ENCODE data around the gene MDK. TPM values are rescaled to one million over a fixed set of nuclear protein-coding genes. Genes with fewer than 3 reads are reported as not detected.

Gene MDK, protein sequence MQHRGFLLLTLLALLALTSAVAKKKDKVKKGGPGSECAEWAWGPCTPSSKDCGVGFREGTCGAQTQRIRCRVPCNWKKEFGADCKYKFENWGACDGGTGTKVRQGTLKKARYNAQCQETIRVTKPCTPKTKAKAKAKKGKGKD
- total RNA-seq = 147 and 185 TPM in 2 replicates
- 89.0 TPM for polyA plus RNA-seq (2012)

- DNase-seq (ENCODE audit: low read depth) = no peak
Observed at GRCh38 chr11:46381048-46381818, at the start of gene MDK. Gene MDK (plus strand): TSS chr11:46381669. CDS start chr11:46382058, 389 bp downstream.

GRCh38 chr11:46332093-46332567, 49.3 kb upstream of the MDK start:
- no peak for DNase-seq (ENCODE audit: low read depth)

GRCh38 chr11:46332568-46333393, 48.7 kb upstream of the MDK start:
- DNase-seq (ENCODE audit: low read depth) = no peak

DNA sequence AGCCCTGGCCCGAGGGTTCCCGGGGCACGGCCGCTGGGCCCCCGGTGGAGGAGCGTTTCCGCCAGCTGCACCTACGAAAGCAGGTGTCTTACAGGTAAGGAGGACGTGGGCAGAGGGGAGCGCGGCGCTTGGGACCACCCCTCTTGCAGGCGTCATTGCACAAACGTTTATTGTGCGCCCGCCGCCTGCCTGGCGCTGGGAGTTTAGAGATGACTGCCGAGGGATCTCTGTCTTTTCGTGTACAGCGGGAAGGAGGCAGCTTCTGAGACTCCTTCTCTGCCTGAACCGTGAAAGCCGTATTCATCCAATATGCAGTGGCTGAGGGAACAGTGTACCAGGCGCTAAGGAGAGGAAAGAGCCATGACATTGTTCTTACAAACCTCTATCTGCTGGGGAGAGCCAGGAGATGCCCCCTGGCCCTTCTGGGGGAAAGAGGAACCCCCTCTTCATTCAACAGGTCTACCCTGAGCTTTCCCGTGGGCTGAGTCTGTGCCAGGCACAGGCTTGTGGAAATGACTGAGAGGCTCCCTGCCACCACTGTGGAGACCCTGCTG, 48.0 kb upstream of the MDK start:
- no peak for DNase-seq (ENCODE audit: low read depth)

GRCh38 chr11:46334211-46334610, 47.3 kb upstream of the MDK start:
- DNase-seq (ENCODE audit: low read depth) = no peak

GRCh38 chr11:46335271-46335670, 46.2 kb upstream of the MDK start:
- no peak for DNase-seq (ENCODE audit: low read depth)

- no peak for DNase-seq (ENCODE audit: low read depth)
Observed at GRCh38 chr11:46335890-46336562, 45.4 kb upstream of the MDK start.

GRCh38 chr11:46336563-46337180, 44.8 kb upstream of the MDK start:
- peak; percentile 50 for DNase-seq (ENCODE audit: low read depth)

GRCh38 chr11:46337626-46338345, 43.7 kb upstream of the MDK start:
- DNase-seq (ENCODE audit: low read depth) = no peak

DNA sequence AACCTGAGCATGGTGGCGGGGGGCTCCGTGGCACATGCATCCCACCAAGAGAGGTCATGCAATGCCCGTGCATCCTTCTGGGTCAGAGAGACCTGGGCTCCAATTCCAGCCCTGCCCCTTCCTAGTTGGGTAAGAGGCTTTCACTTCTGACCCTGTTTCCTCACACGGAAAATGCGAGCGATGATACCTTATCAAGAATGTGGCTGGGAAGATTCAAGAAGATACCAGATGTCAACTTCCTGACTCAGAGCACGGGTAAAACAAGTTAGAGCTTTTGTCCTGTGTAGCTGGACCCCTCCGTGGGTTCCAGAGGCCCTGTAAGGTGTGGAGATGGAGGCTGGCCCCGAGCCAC, 42.9 kb upstream of the MDK start:
- no peak for DNase-seq (ENCODE audit: low read depth)

DNA sequence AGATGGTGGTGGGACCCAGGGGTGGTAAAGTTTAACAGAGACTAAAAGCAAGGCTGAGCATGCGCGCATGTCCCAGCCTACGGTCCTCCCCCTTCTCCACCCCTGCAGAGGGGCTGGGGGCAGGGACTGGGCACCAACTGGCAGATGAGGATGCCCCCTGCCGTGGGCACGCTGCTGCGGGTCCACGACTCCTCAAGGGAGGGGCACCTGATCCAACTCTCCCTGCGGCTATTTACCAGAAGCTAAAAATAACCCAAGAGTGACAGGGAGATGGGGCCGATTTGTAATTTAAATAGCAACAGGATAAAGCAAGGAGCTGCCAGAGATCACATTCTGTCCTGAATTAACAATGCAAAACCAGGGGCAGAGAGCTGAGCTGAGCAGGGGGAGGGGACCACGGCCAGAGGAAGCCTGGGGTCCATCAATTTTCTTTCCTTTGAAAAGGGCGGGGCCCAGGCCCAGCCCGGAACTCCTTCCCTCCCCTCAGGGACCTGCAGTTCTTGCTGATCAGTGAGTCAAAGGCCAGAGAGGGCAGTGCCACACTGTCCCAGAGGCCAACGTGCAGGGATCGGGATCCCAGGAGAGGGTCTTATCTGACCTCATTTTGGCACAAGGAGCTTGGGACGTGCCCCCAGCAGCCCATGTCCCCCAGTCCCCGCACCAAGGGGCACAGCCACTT, 42.3 kb upstream of the MDK start:
- peak; percentile 85 for DNase-seq (ENCODE audit: low read depth)

- DNase-seq (ENCODE audit: low read depth) = no peak
Observed at GRCh38 chr11:46339816-46340215, 41.7 kb upstream of the MDK start.

GRCh38 chr11:46341454-46341853, 40.0 kb upstream of the MDK start:
- DNase-seq (ENCODE audit: low read depth) = no peak

DNA sequence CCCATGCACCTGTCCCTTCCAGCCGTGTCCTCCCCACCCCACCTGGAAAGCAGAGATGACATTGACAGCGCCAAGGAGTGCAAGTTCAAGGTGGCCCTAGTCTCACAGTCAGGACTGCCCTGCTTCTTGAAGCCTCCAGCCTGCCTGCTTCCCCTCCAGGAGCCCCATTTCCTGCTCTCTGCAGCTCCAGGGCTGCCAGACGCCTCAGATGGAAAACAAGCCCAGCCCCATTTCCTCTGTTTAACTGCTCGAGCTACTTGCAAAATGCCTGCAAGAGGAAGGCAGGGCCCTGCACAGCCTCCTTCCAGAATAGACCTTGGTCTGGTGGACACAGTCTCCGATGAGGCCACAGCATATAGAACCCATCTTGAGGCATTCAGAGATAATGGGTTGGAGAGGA, 39.2 kb upstream of the MDK start:
- no peak for DNase-seq (ENCODE audit: low read depth)

GRCh38 chr11:46343520-46343919, 37.9 kb upstream of the MDK start:
- no peak for DNase-seq (ENCODE audit: low read depth)

- DNase-seq (ENCODE audit: low read depth) = no peak
Observed at GRCh38 chr11:46345131-46345597, 36.3 kb upstream of the MDK start.

GRCh38 chr11:46345881-46346484, 35.5 kb upstream of the MDK start:
- DNase-seq (ENCODE audit: low read depth) = no peak

- peak; percentile 81 for DNase-seq (ENCODE audit: low read depth)
Observed at GRCh38 chr11:46346886-46347636, 34.4 kb upstream of the MDK start, which contains the start of gene DGKZ. Gene DGKZ (plus strand): TSS chr11:46347463. CDS start chr11:46347660, 197 bp downstream.

All from myocyte (in vitro differentiated cells).